ENCODE results near the gene TRIM41.

TRIM41 gene

DNA sequence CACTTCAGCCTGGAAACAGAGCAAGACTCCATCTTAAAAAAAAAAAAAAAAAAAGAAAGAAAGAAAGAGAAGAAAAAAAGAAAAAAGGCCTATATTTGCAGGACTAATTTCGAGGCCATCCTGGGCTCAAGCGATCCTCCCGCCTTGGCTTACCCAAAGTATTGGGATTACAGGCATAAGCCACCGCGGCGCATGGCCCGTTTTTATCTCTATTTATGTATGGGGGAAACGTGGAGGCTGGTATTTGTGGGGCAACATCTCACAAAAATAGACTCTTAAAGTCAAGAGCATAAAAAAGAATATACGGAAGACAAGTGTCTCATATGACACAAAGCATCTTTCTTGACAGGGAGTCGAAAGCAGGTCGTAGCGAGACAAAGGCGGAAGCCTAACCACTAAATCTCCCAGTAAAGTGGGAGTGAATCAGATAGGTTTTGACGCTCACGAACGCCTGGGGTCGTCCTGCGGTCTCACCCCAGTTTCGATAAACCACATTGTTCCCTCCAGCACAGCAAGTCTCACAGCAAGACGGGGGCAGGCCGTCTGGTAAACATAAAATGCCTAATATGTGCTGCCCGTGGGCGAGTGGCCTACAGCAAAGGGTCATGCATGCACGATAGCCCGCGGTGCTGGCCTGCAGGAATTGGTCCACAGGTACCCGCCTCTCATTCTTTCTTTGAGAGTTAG lies 1.8 kb upstream of the TRIM41 start:
- TF ChIP-seq, protein P1, sequence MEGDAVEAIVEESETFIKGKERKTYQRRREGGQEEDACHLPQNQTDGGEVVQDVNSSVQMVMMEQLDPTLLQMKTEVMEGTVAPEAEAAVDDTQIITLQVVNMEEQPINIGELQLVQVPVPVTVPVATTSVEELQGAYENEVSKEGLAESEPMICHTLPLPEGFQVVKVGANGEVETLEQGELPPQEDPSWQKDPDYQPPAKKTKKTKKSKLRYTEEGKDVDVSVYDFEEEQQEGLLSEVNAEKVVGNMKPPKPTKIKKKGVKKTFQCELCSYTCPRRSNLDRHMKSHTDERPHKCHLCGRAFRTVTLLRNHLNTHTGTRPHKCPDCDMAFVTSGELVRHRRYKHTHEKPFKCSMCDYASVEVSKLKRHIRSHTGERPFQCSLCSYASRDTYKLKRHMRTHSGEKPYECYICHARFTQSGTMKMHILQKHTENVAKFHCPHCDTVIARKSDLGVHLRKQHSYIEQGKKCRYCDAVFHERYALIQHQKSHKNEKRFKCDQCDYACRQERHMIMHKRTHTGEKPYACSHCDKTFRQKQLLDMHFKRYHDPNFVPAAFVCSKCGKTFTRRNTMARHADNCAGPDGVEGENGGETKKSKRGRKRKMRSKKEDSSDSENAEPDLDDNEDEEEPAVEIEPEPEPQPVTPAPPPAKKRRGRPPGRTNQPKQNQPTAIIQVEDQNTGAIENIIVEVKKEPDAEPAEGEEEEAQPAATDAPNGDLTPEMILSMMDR (IDR thresholded peaks at IDR 0.05), result no peak
- no peak overlapping the region for H3K4me3 ChIP-seq
- H3K27ac ChIP-seq, result peak overlapping the region in 1 of 2 donors; percentile 96
- DNase-seq (ENCODE audit: low spot score), result no peak

DNA sequence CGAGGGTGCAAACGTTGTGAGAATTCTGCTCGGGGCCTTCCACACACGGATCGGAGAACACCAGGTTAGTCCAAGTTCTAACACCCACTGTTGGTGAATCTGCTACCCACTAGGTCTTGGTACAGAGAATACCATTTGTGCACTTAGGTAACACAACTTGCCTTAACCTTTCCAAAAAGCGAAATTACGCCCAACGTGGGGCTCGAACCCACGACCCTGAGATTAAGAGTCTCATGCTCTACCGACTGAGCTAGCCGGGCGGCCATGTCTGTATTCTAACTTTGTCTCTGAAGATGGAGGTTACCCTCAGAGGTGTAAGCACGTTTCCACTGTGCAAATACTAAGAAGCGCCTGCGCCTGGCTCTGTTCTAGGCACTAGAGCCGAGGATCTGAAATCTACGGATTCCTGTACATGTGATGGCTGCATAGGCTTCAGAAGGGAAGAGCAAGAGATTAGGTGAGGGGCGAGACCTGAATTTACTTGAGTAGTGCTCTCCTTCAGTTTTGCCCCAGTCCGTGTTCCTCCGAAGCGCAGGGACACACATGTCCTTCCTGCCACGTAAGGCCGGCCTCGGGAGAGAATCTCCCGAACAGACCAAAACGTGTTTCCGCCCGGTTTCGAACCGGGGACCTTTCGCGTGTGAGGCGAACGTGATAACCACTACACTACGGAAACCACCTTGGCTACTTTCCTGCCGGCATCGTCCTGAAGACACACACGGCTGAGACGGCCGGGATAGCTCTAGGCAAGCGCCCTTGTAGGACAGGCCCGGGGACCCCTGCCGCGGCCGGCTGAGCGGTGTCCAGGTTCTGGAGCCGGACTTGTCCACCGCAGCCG lies 1.1 kb upstream of the TRIM41 start:
- Histone ChIP-seq H3K27ac (peak overlapping the region; percentile 93 to 96), H3K4me3 (peak overlapping the region; percentile 99)
- DNase-seq (ENCODE audit: low spot score), result peak; percentile 96
- TF ChIP-seq, protein P1 (IDR thresholded peaks at IDR 0.05), result no peak

GRCh38 chr5:181222630-181223057 lies 437 bp upstream of the TRIM41 start:
- no peak for DNase-seq (ENCODE audit: low spot score)
- H3K4me3 ChIP-seq, result peak overlapping the region; percentile 99
- TF ChIP-seq, protein P1 (IDR thresholded peaks at IDR 0.05), result no peak

DNA sequence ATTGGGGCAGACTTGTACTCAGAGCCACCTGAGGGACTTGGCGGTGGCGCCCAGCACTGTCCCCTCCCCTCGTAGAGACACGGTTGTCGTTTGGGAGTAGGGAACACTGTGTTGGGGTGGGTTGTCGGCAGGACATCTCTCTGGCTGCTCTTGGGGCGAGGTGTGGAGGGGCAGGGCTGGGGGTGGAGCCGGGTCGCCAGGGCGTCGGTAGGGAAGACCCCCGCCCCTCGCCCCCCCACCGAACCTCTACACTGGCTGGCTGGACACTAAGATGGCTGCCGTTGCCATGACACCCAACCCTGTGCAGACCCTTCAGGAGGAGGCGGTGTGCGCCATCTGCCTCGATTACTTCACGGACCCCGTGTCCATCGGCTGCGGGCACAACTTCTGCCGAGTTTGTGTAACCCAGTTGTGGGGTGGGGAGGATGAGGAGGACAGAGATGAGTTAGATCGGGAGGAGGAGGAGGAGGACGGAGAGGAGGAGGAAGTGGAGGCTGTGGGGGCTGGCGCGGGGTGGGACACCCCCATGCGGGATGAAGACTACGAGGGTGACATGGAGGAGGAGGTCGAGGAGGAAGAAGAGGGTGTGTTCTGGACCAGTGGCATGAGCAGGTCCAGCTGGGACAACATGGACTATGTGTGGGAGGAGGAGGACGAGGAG lies 778 bp downstream of the TRIM41 start:
- peak overlapping the region; percentile 99 for H3K4me3 ChIP-seq
- DNase-seq (ENCODE audit: low spot score), result peak; percentile 86
- TF ChIP-seq, protein P1 (IDR thresholded peaks at IDR 0.05), result no peak
- peak overlapping the region; percentile 93 to 96 for H3K27ac ChIP-seq

More at GRCh38 chr5:181222630-181223057, 437 bp upstream of the TRIM41 start:
- peak overlapping the region; percentile 93 to 96 for H3K27ac ChIP-seq

GRCh38 chr5:181224390-181225229 lies 1.5 kb downstream of the TRIM41 start:
- peak overlapping the region; percentile 99 for H3K4me3 ChIP-seq
- TF ChIP-seq, protein P1 (IDR thresholded peaks at IDR 0.05), result no peak
- no peak for DNase-seq (ENCODE audit: low spot score)
- peak overlapping the region in 1 of 2 donors; percentile 96 for H3K27ac ChIP-seq

GRCh38 chr5:181229996-181230395 lies 6.9 kb downstream of the TRIM41 start:
- no peak overlapping the region for H3K4me3 ChIP-seq
- TF ChIP-seq, protein P1 (IDR thresholded peaks at IDR 0.05), result no peak
- no peak overlapping the region for H3K27ac ChIP-seq
- no peak for DNase-seq (ENCODE audit: low spot score)

Measured in coronary artery (tissue), 2 donors.